Activated T-cell treated with anti-CD3 and anti-CD28 coated beads, Interleukin-2, amount 50 U/mL, for 1 hour (primary cell): ENCODE measurements around the gene LAMB2.

ENCODE experiments used
- DNase-seq: peaks from one replicate; pipeline ENCODE4 v3.0.0-alpha.2; 2020

Gene LAMB2

GRCh38 chr3:49120096-49120437 lies 12.8 kb downstream of the LAMB2 start:
- DNase-seq = no peak

GRCh38 chr3:49119439-49119838 lies 13.4 kb downstream of the LAMB2 start:
- DNase-seq = no peak

GRCh38 chr3:49119036-49119435 lies 13.8 kb downstream of the LAMB2 start:
- no peak for DNase-seq

GRCh38 chr3:49112262-49112661 lies 20.6 kb downstream of the LAMB2 start:
- DNase-seq = no peak

- no peak for DNase-seq
These were observed 21.5 kb downstream of the LAMB2 start for GRCh38 chr3:49111347-49111746.

GRCh38 chr3:49110780-49111179 lies 22.1 kb downstream of the LAMB2 start:
- DNase-seq = no peak

- no peak for DNase-seq
These were observed 24.5 kb downstream of the LAMB2 start for GRCh38 chr3:49108346-49108745.

- DNase-seq = peak; percentile 84
These were observed 28.2 kb downstream of the LAMB2 start, which contains the start of gene QARS1 for GRCh38 chr3:49104427-49105291. QARS1 (minus strand) TSS chr3:49104757; CDS start chr3:49104733, 24 bp downstream.

- DNase-seq = no peak
These were observed 28.8 kb downstream of the LAMB2 start for GRCh38 chr3:49104052-49104426.

GRCh38 chr3:49100046-49100615 lies 32.7 kb downstream of the LAMB2 start:
- DNase-seq = no peak

- DNase-seq = no peak
These were observed 33.8 kb downstream of the LAMB2 start for GRCh38 chr3:49098910-49099630.

- DNase-seq = no peak
These were observed 34.4 kb downstream of the LAMB2 start for GRCh38 chr3:49098429-49098828.

GRCh38 chr3:49093853-49094767 lies 38.7 kb downstream of the LAMB2 start, which contains the start of gene QRICH1:
QRICH1 (minus strand) TSS chr3:49094071; CDS start chr3:49077017, 17,054 bp downstream.
- peak; percentile 96 for DNase-seq

- peak; percentile 87 for DNase-seq
These were observed 39.7 kb downstream of the LAMB2 start for GRCh38 chr3:49092938-49093852.

GRCh38 chr3:49081429-49081828 lies 51.4 kb downstream of the LAMB2 start:
- DNase-seq = no peak

GRCh38 chr3:49079270-49079669 lies 53.6 kb downstream of the LAMB2 start:
- no peak for DNase-seq

- no peak for DNase-seq
These were observed 56.2 kb downstream of the LAMB2 start for GRCh38 chr3:49076646-49077045.

GRCh38 chr3:49076116-49076515 lies 56.7 kb downstream of the LAMB2 start:
- no peak for DNase-seq
